UCSD-AML1 (cell line): ENCODE results near the gene RFLNA.

Source experiments
- DNase-seq: peaks from one replicate; lab custom pipeline; 2025; ENCODE audit not compliant: unreplicated experiment; lab: John Stamatoyannopoulos, UW

The RFLNA gene

GRCh38 chr12:124302807-124303578, 8.1 kb downstream of the RFLNA start:
- no peak for DNase-seq

GRCh38 chr12:124303579-124304313, 8.9 kb downstream of the RFLNA start:
- DNase-seq, result no peak

GRCh38 chr12:124304314-124304790, 9.5 kb downstream of the RFLNA start:
- no peak for DNase-seq

- no peak for DNase-seq
Measured at GRCh38 chr12:124305136-124305535, 10.2 kb downstream of the RFLNA start.

- DNase-seq, result no peak
Measured at GRCh38 chr12:124305776-124306685, 11.1 kb downstream of the RFLNA start.

GRCh38 chr12:124306686-124307555, 12.0 kb downstream of the RFLNA start:
- no peak for DNase-seq

- no peak for DNase-seq
Measured at GRCh38 chr12:124307556-124307825, 12.6 kb downstream of the RFLNA start.

GRCh38 chr12:124308741-124309140, 13.8 kb downstream of the RFLNA start:
- no peak for DNase-seq

GRCh38 chr12:124309231-124309630, 14.3 kb downstream of the RFLNA start:
- no peak for DNase-seq

- DNase-seq, result no peak
Measured at GRCh38 chr12:124309744-124310143, 14.9 kb downstream of the RFLNA start.

- no peak for DNase-seq
Measured at GRCh38 chr12:124310178-124310577, 15.3 kb downstream of the RFLNA start.

GRCh38 chr12:124310785-124311184, 15.9 kb downstream of the RFLNA start:
- DNase-seq, result no peak

GRCh38 chr12:124311292-124312109, 16.6 kb downstream of the RFLNA start:
- DNase-seq, result no peak

GRCh38 chr12:124312601-124313000, 17.7 kb downstream of the RFLNA start:
- DNase-seq, result no peak

- no peak for DNase-seq
Measured at GRCh38 chr12:124314207-124314606, 19.3 kb downstream of the RFLNA start.

- no peak for DNase-seq
Measured at GRCh38 chr12:124314766-124315165, 19.9 kb downstream of the RFLNA start.

GRCh38 chr12:124315372-124316044, 20.6 kb downstream of the RFLNA start:
- no peak for DNase-seq

GRCh38 chr12:124316257-124316900, 21.5 kb downstream of the RFLNA start:
- no peak for DNase-seq

- DNase-seq, result no peak
Measured at GRCh38 chr12:124317400-124317799, 22.5 kb downstream of the RFLNA start.
